CD14-positive monocyte (primary cell): ENCODE data around the gene MND1. TPM values are rescaled to one million over a fixed set of nuclear protein-coding genes. Genes with fewer than 3 reads are reported as not detected.
"Not testable (repeated sequence)": the region's sequence is repeated elsewhere in the genome, so short reads cannot be mapped to it uniquely, and the experiment has no call there.

Source experiments
- DNase-seq, 3 donors: peaks; one replicate each; pipeline ENCODE4 v3.0.0-alpha.2; 2011 to 2022
- H2AFZ ChIP-seq: 2 replicates; pipeline ENCODE4 v1.6.0; 2012; ENCODE audit warnings: mild to moderate bottlenecking, low read depth, low read length, inconsistent platforms; ENCODE audit not compliant: insufficient read depth, poor library complexity, severe bottlenecking
- H3K27ac ChIP-seq, 2 donors: 1 replicate in 1 of 2; 2 replicates in 1 of 2; pipeline ENCODE4 v1.5.1; 2012 to 2013; ENCODE audit warnings: low read length in 2 of 2, control low read depth in 1 of 2, inconsistent platforms in 1 of 2, low read depth in 1 of 2, mild to moderate bottlenecking in 1 of 2
- H3K27me3 ChIP-seq, 2 donors: one replicate each; pipeline versions ENCODE4 v1.6.0 to v1.6.1; 2011 to 2013; ENCODE audit warnings: low read length in 2 of 2; ENCODE audit not compliant: control insufficient read depth in 2 of 2, insufficient read depth in 2 of 2
- H3K36me3 ChIP-seq, 2 donors: replicated peaks in 1 of 2; 1 replicate in 1 of 2; 2 replicates in 1 of 2; pipeline versions ENCODE4 v1.5.1 to v1.6.1; 2012 to 2013; ENCODE audit warnings: low read length in 2 of 2, control low read depth in 1 of 2, inconsistent platforms in 1 of 2, mild to moderate bottlenecking in 1 of 2; ENCODE audit not compliant: insufficient read depth in 2 of 2, control insufficient read depth in 1 of 2
- H3K4me1 ChIP-seq, 2 donors: 1 replicate in 1 of 2; 2 replicates in 1 of 2; pipeline versions ENCODE4 v1.5.1 to v1.6.1; 2012 to 2013; ENCODE audit warnings: low read length in 2 of 2, control low read depth in 1 of 2, inconsistent platforms in 1 of 2, mild to moderate bottlenecking in 1 of 2, moderate library complexity in 1 of 2; ENCODE audit not compliant: insufficient read depth in 2 of 2, control insufficient read depth in 1 of 2
- H3K4me2 ChIP-seq: replicated peaks from 2 replicates; pipeline ENCODE3; 2012; ENCODE audit warnings: low read length, moderate library complexity, mild to moderate bottlenecking; ENCODE audit not compliant: poor library complexity, severe bottlenecking; ENCODE audit errors: extremely low read depth
- H3K4me3 ChIP-seq, 3 experiments: fragments of 200-600 bp in 1 of 3; sonication (generic) in 1 of 3; replicated peaks in 1 of 3; 1 replicate in 2 of 3; 2 replicates in 1 of 3; pipeline ENCODE4 v1.5.1; 2011 to 2013; ENCODE audit warnings: low read length in 3 of 3, mild to moderate bottlenecking in 3 of 3, control low read depth in 2 of 3, low read depth in 2 of 3, inconsistent platforms in 1 of 3, moderate library complexity in 1 of 3
- H3K79me2 ChIP-seq: 2 replicates; pipeline ENCODE4 v1.6.0; 2012; ENCODE audit warnings: mild to moderate bottlenecking, control low read depth, inconsistent platforms, low read length, moderate library complexity; ENCODE audit not compliant: insufficient read depth
- H3K9ac ChIP-seq: 2 replicates; pipeline ENCODE4 v1.6.0; 2017; ENCODE audit warnings: low read length, mild to moderate bottlenecking; ENCODE audit not compliant: insufficient read depth, poor library complexity, severe bottlenecking
- H3K9me3 ChIP-seq, 2 donors: replicated peaks in 1 of 2; 1 replicate in 1 of 2; 2 replicates in 1 of 2; pipeline versions ENCODE4 v1.5.1 to v1.6.1; 2012 to 2013; ENCODE audit warnings: low read length in 2 of 2, control low read depth in 1 of 2; ENCODE audit not compliant: control insufficient read depth in 1 of 2, insufficient read depth in 1 of 2
- H4K20me1 ChIP-seq: 2 replicates; pipeline ENCODE4 v1.6.0; 2012; ENCODE audit warnings: mild to moderate bottlenecking, low read length, control low read depth, moderate library complexity; ENCODE audit not compliant: insufficient read depth
- H3K27ac Mint-ChIP-seq, 7 donors: one replicate each; pipeline ENCODE4 v1.8.0; 2020; ENCODE audit warnings: mild to moderate bottlenecking in 7 of 7, mixed read lengths in 7 of 7, moderate library complexity in 6 of 7, inconsistent platforms in 2 of 7
- H3K27me3 Mint-ChIP-seq, 3 donors: one replicate each; pipeline ENCODE4 v1.8.0; 2021 to 2022; ENCODE audit warnings: low read depth in 3 of 3, mild to moderate bottlenecking in 3 of 3, mixed read lengths in 3 of 3, moderate library complexity in 3 of 3, inconsistent platforms in 1 of 3
- H3K36me3 Mint-ChIP-seq, 2 donors: one replicate each; pipeline ENCODE4 v1.8.0; 2020; ENCODE audit warnings: mixed read lengths in 2 of 2, inconsistent platforms in 1 of 2, mild to moderate bottlenecking in 1 of 2
- H3K4me1 Mint-ChIP-seq: one replicate; pipeline ENCODE4 v1.8.0; 2020; ENCODE audit warnings: mild to moderate bottlenecking, mixed read lengths
- H3K4me3 Mint-ChIP-seq, 2 donors: one replicate each; pipeline ENCODE4 v1.8.0; 2020; ENCODE audit warnings: mild to moderate bottlenecking in 2 of 2, mixed read lengths in 2 of 2, moderate library complexity in 1 of 2
- H3K9me3 Mint-ChIP-seq, 7 donors: one replicate each; pipeline ENCODE4 v1.8.0; 2020 to 2022; ENCODE audit warnings: mixed read lengths in 7 of 7, mild to moderate bottlenecking in 6 of 7, moderate library complexity in 6 of 7, inconsistent platforms in 2 of 7
- CTCF ChIP-seq: fragments of 200-600 bp; IDR thresholded peaks from one replicate; pipeline ENCODE4 v1.8.0; 2022; ENCODE audit warnings: antibody characterized with exemption, mild to moderate bottlenecking
- WGBS: methylation state at CpG from one replicate; pipeline ENCODE4 v1.1.5; 2013; ENCODE audit warnings: missing lambda C conversion rate; ENCODE audit not compliant: insufficient coverage; 5-methylcytosine and 5-hydroxymethylcytosine counted together
- intact Hi-C, 2 donors: fragments of 100-400 bp; cut with micrococcal nuclease; formaldehyde crosslinking; loops; one replicate each; pipeline versions ENCODE4 v1.15.0 to v1.15.1; 2023
- polyA plus RNA-seq, 3 donors: library from polyadenylated mRNA; depleted of rRNA in 1 of 3; unstranded in 2 of 3; stranded (reverse) in 1 of 3; fragments of 300-500 nt in 2 of 3; fragments of >200 nt in 1 of 3; fragmentation: Illumina TruSeq in 2 of 3; gene quantifications; 1 replicate in 2 of 3; 2 replicates in 1 of 3; pipeline ENCODE4 v1.2.3, GENCODE V29; 2012 to 2021

The MND1 gene
- polyA plus RNA-seq, 3 donors: not detected

- Histone ChIP-seq H4K20me1 (no peaks in the 10 kb centered on the region), H3K9ac (no peak overlapping the region), H3K36me3 (no peaks in the 10 kb centered on the region), H3K4me1 (peaks cover 51 to 61% of the 10 kb centered on the region in 2 donors), H3K27ac (peak overlapping the region in 1 of 2 donors; percentile 62), H3K4me2 (peak overlapping the region; percentile 30), H3K9me3 (no peaks in the 10 kb centered on the region), H3K4me3 (peak overlapping the region in 1 of 3 experiments; percentile 2), H3K27me3 (no peaks in the 10 kb centered on the region), H3K79me2 (no peaks in the 10 kb centered on the region), H2AFZ (no peak overlapping the region)
- Mint-ChIP-seq H3K9me3 (peaks cover 0 to 2% (median 0%) of the 10 kb centered on the region in 7 donors), H3K27ac (peak overlapping the region in 6 of 7 donors; percentile 31 to 90 (median 63)), H3K4me3 (no peak overlapping the region), H3K27me3 (peaks cover 2 to 3% (median 2%) of the 10 kb centered on the region in 3 donors), H3K36me3 (no peaks in the 10 kb centered on the region), H3K4me1 (peaks cover 49% of the 10 kb centered on the region)
- intact Hi-C loops: no loop called here
- 72% methylated on average over 4 of the region's 5 CpGs for WGBS
- TF ChIP-seq CTCF: no peak
- DNase-seq: no peak
Observed at GRCh38 chr4:153450544-153450917, 106.0 kb downstream of the MND1 start.

GRCh38 chr4:153451145-153451544 is 106.7 kb downstream of the MND1 start:
- H3K27me3 ChIP-seq, H3K4me3 Mint-ChIP-seq, H3K36me3 ChIP-seq, H3K4me3 ChIP-seq, H3K4me2 ChIP-seq, DNase-seq, H3K36me3 Mint-ChIP-seq, H3K9me3 ChIP-seq, intact Hi-C loops, H3K79me2 ChIP-seq, H3K9me3 Mint-ChIP-seq, H4K20me1 ChIP-seq, H3K9ac ChIP-seq, H2AFZ ChIP-seq, H3K27me3 Mint-ChIP-seq: not testable (repeated sequence)
- H3K4me1 Mint-ChIP-seq: peaks cover 49% of the 10 kb centered on the region
- peaks cover 51 to 61% of the 10 kb centered on the region in 2 donors for H3K4me1 ChIP-seq
- peak overlapping the region in 2 of 7 donors; percentile 56 to 80 for H3K27ac Mint-ChIP-seq
- 85% methylated on average over 7 of the region's 13 CpGs for WGBS
- peak overlapping the region in 1 of 2 donors; percentile 17 for H3K27ac ChIP-seq
